HEK293 (cell line): ENCODE results near the gene PDPR.
"Not testable (repeated sequence)": the region's sequence is repeated elsewhere in the genome, so short reads cannot be mapped to it uniquely, and the experiment has no call there.

Source experiments
- TCF7L2 ChIP-seq: IDR thresholded peaks from 2 replicates; pipeline ENCODE4 v1.6.1; 2011; ENCODE audit warnings: low read depth, mild to moderate bottlenecking, inconsistent platforms, low read length, moderate library complexity, borderline replicate concordance
- ZNF114 ChIP-seq: fragments of 450-650 bp; formaldehyde crosslinking; IDR thresholded peaks from 2 replicates; pipeline ENCODE4 v1.5.0; 2017; ENCODE audit warnings: missing biosample characterization, missing genetic modification characterization
- ZNF248 ChIP-seq: fragments of 450-650 bp; formaldehyde crosslinking; IDR thresholded peaks from 2 replicates; pipeline ENCODE4 v1.5.1; 2017; ENCODE audit warnings: missing biosample characterization, missing genetic modification characterization

- not testable (repeated sequence) for TF ChIP-seq ZNF248; TCF7L2; ZNF114 (tag by site-specific recombination)
Measured at GRCh38 chr16:70126226-70126625, 12.1 kb downstream of the PDPR start.
